GM21619 (cell line): ENCODE results near the gene PLXNB2.

ENCODE experiments used
- ATAC-seq: cut with Tn5 transposase; IDR thresholded peaks from one replicate; pipeline ENCODE4 v1.9.1; 2021; ENCODE audit not compliant: unreplicated experiment

Gene PLXNB2

GRCh38 chr22:50267591-50268390, 39.7 kb downstream of the PLXNB2 start:
- ATAC-seq = no peak

DNA sequence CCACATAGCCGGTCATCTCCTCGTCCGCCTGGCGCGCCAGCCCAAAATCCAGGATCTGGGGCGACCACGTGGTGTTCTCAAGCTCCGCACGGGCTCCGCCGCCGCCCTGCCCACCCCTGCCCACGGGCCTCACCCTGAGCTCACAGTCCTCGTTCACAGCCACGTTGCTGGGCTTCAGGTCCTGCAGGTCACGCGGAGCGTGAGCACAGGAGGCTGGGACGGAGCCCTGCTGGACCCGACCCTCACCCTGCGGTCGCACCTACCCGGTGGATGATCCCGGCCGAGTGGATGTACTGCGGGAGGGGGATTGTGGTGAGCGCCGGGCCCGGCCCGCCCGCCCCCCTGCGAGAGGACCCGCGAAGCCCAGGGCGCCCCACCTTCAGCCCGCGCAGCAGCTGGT, 40.5 kb downstream of the PLXNB2 start:
- ATAC-seq = no peak

GRCh38 chr22:50264946-50265669, 42.3 kb downstream of the PLXNB2 start:
- no peak for ATAC-seq

DNA sequence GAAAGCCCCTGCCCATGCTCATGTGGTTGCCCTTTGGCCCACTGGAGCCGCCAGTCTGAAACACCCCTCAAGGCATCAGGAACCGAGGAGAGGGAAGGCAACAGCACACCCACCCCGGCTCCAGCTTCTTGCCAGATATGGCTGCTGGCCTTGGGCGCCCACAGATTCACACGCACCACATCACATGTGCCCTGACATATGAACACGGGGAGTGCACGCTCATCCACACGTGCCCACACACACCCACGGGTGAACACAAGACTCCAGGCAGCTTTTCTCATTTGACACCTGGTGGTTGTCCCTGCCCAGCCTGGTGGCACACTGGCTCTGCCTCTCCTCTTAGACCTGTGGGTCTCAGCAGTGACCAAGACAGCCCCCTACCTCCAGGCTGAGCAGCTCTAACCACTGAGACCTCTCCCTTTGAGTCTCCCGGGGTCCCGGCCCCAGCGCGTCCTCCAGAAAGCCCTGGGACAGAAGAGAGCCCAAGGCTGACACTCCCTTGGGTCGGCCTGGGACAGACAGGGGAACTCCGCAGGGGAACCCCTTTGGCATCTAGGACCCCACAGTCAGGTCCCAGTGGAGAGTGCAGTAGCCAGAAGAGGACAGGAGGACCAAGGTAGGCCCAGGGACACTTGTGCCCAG, 43.2 kb downstream of the PLXNB2 start:
- ATAC-seq = no peak

GRCh38 chr22:50262973-50263617, 44.4 kb downstream of the PLXNB2 start:
- ATAC-seq = no peak

DNA sequence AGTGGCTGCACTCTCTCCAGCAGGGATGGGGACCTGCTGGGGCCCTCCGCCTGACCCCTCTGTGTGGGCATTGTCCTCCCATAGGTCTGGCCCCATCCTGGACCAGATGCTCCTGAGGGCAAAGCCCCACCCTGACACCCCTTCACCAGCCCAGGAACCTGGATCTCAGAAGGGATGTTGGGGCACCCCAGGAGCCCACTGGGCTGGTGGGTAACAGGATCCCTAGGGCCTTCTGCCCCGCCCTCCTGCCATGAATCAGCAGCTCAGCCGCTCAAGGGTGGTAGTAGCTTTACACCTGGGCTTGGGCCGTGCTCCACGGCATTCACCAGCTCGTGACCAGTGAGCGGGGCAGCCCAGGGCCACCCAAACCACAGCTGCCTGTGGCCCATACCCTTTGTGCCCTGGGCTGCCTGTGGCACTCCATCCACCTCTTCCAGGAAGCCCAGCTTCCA, 45.0 kb downstream of the PLXNB2 start:
- no peak for ATAC-seq

DNA sequence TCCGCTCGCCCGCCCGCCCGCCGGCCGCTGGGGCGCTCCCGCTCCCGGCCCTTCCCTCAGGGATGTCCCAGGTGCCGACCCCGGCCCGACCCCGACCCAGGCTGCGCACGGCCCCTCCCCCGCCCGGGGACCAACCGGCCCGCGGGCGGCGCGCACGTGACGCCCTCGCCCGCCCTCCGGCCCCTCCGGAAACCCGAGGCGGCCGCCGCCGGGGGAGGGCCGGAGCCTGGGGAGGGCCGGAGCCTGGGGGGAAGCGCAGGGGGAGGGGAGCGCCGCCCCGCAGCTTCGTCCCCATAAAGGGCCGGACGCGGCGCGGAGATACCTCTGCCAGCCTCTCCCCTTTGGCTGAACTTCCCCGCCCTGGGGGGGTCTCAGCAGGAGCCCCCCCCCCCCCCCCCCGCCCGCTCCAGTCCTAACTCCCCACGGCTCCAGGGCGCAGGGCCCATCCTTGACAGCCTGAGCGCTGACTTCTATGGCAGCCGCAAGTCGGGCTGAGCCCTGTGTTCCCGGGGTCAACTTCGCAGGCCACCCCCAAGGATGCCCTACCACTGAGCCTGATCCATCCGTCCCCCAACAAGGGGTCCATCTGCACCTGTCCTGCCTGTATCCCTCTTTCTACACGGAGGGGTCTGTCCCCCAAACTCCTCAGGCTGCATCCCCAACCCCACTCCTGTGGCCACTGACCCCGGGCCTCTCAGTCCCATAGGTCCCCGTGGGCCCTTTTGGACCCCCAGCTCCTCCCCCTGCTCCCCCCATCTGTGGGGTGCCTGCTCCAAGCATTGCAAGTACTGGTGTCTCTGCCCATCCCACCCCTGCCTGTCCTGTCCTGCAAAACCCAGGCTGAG, 45.6 kb downstream of the PLXNB2 start, which contains the start of gene MAPK12:
MAPK12 (minus strand) TSS at position 69 of the 845 bp plus-strand sequence. CDS start 174 bp downstream, outside the sequence.
- no peak for ATAC-seq

- ATAC-seq = no peak
These were observed 46.4 kb downstream of the PLXNB2 start for GRCh38 chr22:50260801-50261614.

GRCh38 chr22:50260434-50260800, 47.0 kb downstream of the PLXNB2 start:
- ATAC-seq = no peak

DNA sequence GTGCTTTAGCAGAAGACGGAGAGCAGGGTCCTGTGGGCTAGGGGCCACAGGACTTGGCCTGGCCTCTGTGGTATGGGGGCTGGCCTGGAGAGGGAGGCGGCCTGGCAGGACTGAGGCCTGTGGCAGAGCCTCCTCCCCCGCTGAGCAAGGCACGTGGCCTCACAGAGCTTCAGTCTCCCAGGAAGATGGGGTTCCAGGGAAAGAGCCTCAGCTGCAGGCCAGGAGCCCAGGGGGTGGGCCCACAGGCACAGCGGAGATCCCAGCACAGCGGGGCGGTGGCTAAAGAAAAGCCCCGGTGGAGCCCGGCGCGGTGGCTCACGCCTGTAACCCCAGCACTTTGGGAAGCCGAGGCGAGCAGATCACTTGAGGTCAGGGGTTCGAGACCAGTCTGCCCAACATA, 48.1 kb downstream of the PLXNB2 start:
- ATAC-seq = no peak

DNA sequence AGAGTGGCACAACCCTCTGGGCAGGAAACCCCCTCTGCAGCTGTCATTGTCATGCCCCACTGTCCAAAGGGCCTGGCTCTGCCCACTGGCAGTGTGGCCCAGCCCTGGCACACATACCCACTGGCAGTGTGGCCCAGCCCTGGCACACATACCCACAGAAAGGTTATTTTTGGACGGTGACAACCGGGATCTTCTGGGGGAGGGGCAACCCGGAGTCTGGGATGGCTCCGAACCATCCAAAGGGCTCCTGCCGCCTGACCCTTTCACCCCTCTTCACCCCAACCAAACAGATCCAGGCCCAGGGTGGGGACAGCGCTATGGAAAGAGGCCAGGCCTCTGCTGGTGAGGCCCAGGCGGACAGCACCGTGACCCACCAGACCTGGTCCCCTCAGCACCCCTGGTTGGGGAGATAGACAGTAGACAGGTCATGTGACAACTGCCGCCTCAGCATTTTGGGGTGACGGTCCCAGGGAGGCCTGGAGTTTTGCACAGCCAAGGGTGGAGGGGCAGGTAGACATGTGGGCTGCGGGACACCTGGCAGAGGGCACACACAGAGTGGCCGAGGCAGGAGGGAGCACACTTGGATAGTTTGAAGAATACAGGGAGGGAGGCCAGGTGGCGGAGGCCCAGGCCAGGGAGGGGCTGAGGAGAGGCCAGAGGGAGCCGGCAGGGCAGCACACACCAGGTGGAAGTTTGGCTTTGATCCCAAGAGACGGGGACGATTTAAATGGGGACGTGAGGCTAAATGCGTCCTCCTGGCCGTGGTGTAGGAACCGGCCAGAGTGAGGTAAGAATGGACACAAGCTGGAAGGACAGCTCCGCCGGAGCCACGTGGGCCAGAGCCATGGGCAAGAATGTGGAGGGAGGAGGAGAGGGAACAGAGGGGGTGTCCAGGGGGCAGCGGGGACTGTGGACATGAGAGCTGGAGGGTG, 48.8 kb downstream of the PLXNB2 start:
- ATAC-seq = no peak

GRCh38 chr22:50257451-50258360, 49.7 kb downstream of the PLXNB2 start:
- ATAC-seq = no peak

DNA sequence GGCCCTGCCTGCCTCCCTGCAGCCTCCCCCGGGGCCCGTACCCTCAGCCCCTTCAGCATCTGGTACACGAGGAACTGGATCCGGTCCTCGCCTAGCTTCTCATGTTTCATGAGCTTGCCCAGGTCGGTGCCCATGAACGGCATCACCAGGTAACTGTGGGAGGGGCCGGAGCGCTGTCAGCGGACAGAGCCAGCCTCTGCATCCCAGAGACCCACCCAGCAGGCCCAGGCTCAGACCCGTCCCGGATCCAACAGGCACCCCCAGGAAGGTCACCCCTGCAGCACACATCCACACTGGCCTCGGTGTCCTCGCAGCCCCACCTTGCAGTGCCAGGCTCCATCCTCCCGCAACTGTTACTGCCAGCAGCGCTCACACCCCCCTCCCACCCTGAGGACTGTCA, 50.4 kb downstream of the PLXNB2 start:
- no peak for ATAC-seq

DNA sequence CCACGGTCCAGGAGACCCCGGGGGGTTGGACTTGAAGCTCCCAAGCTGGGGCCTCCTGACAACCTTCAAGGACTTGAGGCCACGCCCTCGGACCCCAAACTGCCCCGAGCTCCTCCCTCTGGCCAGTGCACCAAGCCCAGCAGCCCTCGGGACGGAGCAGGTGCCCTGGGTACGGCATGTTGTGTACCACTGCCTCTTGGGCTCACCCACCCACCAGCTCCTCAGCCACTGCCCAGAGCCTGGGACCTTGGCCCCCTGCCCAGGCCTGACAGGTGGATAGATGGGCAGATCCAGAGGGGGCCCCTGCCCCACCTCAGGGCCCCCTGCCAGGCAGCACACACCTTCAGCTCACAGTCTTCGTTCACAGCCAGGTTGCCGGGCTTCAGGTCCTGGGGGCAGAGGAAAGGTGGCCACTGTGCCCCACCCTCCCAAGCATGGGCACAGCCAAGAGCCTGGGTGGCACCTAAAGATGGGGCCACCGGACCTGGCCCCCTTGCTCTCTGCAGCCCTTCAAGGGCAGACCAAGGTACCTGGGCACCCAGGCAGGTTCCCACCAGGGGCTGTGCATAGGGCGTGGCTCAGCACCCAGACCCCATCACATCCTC, 51.1 kb downstream of the PLXNB2 start:
- no peak for ATAC-seq

DNA sequence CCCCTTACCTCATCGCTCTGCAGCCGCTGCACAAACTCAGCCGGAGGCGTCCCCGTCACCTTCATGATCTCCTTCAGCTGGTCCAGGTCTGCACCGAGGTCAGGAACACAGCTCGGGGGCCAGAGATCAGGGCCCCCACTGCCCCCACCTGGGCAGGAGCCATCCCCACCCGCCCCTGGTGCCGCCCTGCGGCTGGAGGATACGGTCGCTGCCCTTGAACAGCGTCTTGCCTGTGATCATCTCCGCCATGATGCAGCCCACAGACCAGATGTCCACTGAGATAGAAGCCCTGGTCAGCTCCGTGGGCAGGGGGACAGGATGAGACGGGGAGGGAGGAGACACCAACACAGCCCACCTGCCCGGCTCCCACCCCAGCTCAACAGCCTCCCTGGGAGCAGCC, 51.8 kb downstream of the PLXNB2 start:
- ATAC-seq = no peak

- no peak for ATAC-seq
These were observed 52.3 kb downstream of the PLXNB2 start for GRCh38 chr22:50255099-50255498.

DNA sequence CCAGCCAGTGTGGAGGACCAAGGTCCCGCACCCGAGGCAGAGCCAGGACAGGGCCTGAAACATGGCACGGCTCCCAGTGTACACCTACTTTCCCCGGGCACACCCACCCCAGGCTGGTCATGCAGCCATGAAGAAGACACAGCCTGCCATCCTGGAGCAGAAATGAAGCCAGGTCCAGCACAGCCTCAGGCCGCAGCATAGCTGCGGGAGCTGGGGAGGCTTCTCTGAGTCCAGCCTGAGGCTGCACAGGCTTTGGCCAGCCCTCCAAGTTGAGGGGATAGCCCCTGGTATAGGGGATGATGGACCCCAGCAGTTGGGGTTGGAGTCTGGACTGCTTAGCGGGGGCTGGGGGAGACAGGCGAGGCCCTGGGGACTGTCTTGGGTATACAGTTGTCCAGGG, 53.5 kb downstream of the PLXNB2 start:
- ATAC-seq = no peak
